ENCODE data around the gene SHROOM3.

SHROOM3 gene

DNA sequence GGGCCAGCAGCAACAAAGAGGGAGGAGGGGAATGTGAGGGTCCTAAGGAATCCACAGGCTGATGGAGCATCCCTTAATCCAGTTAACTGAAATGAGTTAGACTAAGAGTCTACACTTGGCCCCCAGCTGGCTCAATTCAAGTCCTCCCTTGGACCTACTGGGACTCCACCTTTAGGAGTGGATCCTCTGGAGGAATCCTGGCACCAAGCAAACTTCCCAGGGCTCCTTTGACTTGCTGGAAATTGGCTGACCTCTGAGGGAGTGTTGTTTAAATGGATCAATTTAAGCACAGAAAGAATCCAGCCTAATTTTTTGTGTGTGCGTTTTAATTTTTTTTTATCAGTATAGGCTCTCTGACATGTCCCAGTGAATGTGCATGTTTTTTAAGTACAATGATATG lies 114.7 kb downstream of the SHROOM3 start:
- Mint-ChIP-seq H3K36me3 (ENCODE audit: low read depth) (no peaks in the 10 kb centered on the region), H3K27me3 (peaks cover 7% of the 10 kb centered on the region), H3K27ac (no peak overlapping the region), H3K4me1 (ENCODE audit: low read depth) (peaks cover 9% of the 10 kb centered on the region), H3K9me3 (no peaks in the 10 kb centered on the region), H3K4me3 (no peak overlapping the region)
- no peak for DNase-seq

DNA sequence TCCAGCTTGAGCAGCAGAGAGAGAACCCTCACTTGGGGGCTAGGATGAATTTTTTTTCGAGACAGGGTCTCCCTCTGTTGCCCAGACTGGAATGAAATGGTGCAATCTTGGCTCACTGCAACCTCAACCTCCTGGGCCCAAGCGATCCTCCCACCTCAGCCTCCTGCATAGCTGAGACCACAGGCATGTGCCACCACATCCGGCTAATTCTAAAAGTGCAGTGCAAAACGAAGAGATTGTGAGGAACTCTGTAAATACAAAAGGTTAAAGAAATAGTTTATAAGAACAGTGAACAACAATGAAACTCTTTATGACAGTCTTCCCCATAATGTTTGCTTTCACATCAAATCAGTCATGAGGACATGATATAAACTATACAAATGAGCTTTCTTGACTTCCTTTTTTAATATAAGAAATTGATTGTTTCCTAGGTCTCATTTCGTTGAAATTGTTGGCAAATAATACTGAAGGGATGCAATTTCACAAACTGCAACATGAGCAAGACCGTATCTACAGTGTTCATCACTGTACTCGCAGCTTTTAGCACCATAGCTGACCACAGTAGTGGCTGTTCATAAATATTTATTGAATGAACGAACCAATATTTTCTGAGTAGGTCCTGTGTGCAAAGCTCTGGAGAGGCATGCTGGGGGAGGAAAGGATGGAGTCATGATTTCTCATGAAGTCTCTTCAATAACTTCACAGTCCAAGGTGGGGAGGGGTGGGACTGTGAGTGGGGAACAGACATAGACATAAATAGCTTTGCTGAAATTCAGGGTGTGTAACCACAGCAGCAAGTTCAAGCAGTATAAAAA lies 116.1 kb downstream of the SHROOM3 start:
- Mint-ChIP-seq H3K4me1 (ENCODE audit: low read depth) (no peaks in the 10 kb centered on the region), H3K4me3 (no peak overlapping the region), H3K36me3 (ENCODE audit: low read depth) (no peaks in the 10 kb centered on the region), H3K27me3 (peaks cover 7% of the 10 kb centered on the region), H3K9me3 (no peaks in the 10 kb centered on the region), H3K27ac (no peak overlapping the region)
- no peak for DNase-seq

- H3K9me3 Mint-ChIP-seq, result no peaks in the 10 kb centered on the region
Observed at GRCh38 chr4:76554630-76555029, 119.6 kb downstream of the SHROOM3 start.

GRCh38 chr4:76556452-76556851 lies 121.4 kb downstream of the SHROOM3 start:
- no peak for DNase-seq
- Mint-ChIP-seq H3K9me3 (no peaks in the 10 kb centered on the region), H3K27ac (no peak overlapping the region), H3K4me3 (no peak overlapping the region), H3K27me3 (peaks cover 6% of the 10 kb centered on the region), H3K4me1 (ENCODE audit: low read depth) (no peaks in the 10 kb centered on the region), H3K36me3 (ENCODE audit: low read depth) (no peaks in the 10 kb centered on the region)

More at GRCh38 chr4:76554630-76555029, 119.6 kb downstream of the SHROOM3 start:
- DNase-seq, result no peak
- Mint-ChIP-seq H3K27ac (no peak overlapping the region), H3K27me3 (peaks cover 2% of the 10 kb centered on the region), H3K36me3 (ENCODE audit: low read depth) (no peaks in the 10 kb centered on the region), H3K4me3 (no peak overlapping the region), H3K4me1 (ENCODE audit: low read depth) (no peaks in the 10 kb centered on the region)

- no peaks in the 10 kb centered on the region for H3K9me3 Mint-ChIP-seq
- H3K4me1 Mint-ChIP-seq (ENCODE audit: low read depth), result peaks cover 6% of the 10 kb centered on the region
- H3K4me3 Mint-ChIP-seq, result no peak overlapping the region
- H3K36me3 Mint-ChIP-seq (ENCODE audit: low read depth), result no peaks in the 10 kb centered on the region
- DNase-seq, result no peak
- H3K27ac Mint-ChIP-seq, result no peak overlapping the region
- peaks cover 6% of the 10 kb centered on the region for H3K27me3 Mint-ChIP-seq
Observed at GRCh38 chr4:76558396-76559235, 123.6 kb downstream of the SHROOM3 start.

GRCh38 chr4:76559236-76560071 lies 124.4 kb downstream of the SHROOM3 start:
- Mint-ChIP-seq H3K4me3 (no peak overlapping the region), H3K27me3 (peaks cover 6% of the 10 kb centered on the region), H3K27ac (no peak overlapping the region), H3K4me1 (ENCODE audit: low read depth) (peaks cover 8% of the 10 kb centered on the region), H3K36me3 (ENCODE audit: low read depth) (no peaks in the 10 kb centered on the region), H3K9me3 (no peaks in the 10 kb centered on the region)
- DNase-seq, result no peak

DNA sequence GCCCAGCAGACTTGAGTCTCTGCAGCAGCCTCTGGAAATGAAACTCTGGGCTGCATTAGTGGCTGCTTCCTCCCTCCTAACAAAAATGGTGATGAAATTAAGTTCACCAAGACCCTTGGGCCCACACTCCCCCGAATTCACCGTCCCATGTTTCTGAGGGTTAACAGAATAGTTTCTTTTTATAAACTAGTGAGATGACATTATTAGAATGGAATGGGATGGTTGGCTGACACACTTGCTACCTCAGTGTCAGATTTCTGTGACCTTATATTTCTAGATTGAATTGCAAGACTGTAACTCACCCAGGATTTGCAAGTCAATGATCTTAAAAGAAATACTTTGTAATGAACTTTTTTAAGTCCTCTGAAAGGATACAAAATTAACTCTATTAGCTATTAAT lies 127.1 kb downstream of the SHROOM3 start:
- H3K27me3 Mint-ChIP-seq, result peaks cover 8% of the 10 kb centered on the region
- DNase-seq, result no peak
- H3K36me3 Mint-ChIP-seq (ENCODE audit: low read depth), result no peaks in the 10 kb centered on the region
- H3K4me3 Mint-ChIP-seq, result no peak overlapping the region
- H3K4me1 Mint-ChIP-seq (ENCODE audit: low read depth), result peaks cover 8% of the 10 kb centered on the region
- no peaks in the 10 kb centered on the region for H3K9me3 Mint-ChIP-seq
- H3K27ac Mint-ChIP-seq, result no peak overlapping the region

DNA sequence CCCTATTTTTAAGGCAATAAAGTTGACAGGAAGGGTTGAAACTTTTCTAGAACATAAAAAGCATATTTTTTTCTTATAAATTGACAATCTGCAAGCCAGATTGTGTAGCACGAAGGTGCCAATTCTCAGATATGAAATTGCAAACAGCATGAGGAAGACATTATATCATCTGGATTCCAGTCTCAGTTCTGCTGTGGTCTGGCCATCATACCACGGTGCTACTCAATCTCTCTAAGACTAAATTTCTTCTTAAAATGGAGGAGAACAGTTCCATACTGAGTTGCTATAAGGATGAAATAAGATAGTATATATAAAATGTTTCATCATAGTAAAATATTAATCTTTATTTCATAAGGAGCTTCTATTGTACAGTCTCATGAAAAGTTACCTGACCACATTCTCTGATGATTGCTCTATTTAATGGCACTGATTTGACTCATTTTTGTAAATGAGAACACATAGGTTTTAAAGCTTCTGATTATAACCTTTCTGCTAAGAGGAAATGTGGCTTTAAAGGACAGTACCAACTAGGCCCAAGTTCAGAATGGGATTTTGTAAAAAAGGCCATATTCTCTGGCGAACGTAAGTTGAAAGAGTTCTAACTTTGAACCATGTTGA lies 127.9 kb downstream of the SHROOM3 start:
- peaks cover 8% of the 10 kb centered on the region for H3K27me3 Mint-ChIP-seq
- H3K4me1 Mint-ChIP-seq (ENCODE audit: low read depth), result peaks cover 8% of the 10 kb centered on the region
- no peak overlapping the region for H3K4me3 Mint-ChIP-seq
- no peaks in the 10 kb centered on the region for H3K36me3 Mint-ChIP-seq (ENCODE audit: low read depth)
- no peaks in the 10 kb centered on the region for H3K9me3 Mint-ChIP-seq
- DNase-seq, result no peak
- H3K27ac Mint-ChIP-seq, result no peak overlapping the region

- H3K4me1 Mint-ChIP-seq (ENCODE audit: low read depth), result peaks cover 8% of the 10 kb centered on the region
- no peak overlapping the region for H3K4me3 Mint-ChIP-seq
- no peak for DNase-seq
- H3K27ac Mint-ChIP-seq, result no peak overlapping the region
- H3K9me3 Mint-ChIP-seq, result no peaks in the 10 kb centered on the region
- H3K36me3 Mint-ChIP-seq (ENCODE audit: low read depth), result no peaks in the 10 kb centered on the region
- peaks cover 8% of the 10 kb centered on the region for H3K27me3 Mint-ChIP-seq
Observed at GRCh38 chr4:76563454-76564122, 128.6 kb downstream of the SHROOM3 start.

- no peaks in the 10 kb centered on the region for H3K9me3 Mint-ChIP-seq
Observed at GRCh38 chr4:76564123-76564915, 129.3 kb downstream of the SHROOM3 start.

GRCh38 chr4:76568262-76568661 lies 133.2 kb downstream of the SHROOM3 start:
- Mint-ChIP-seq H3K36me3 (ENCODE audit: low read depth) (no peaks in the 10 kb centered on the region), H3K27me3 (peaks cover 22% of the 10 kb centered on the region), H3K4me1 (ENCODE audit: low read depth) (peaks cover 5% of the 10 kb centered on the region), H3K27ac (no peak overlapping the region), H3K4me3 (no peak overlapping the region), H3K9me3 (no peaks in the 10 kb centered on the region)
- DNase-seq, result no peak

More at GRCh38 chr4:76564123-76564915, 129.3 kb downstream of the SHROOM3 start:
- Mint-ChIP-seq H3K4me3 (no peak overlapping the region), H3K27me3 (peaks cover 8% of the 10 kb centered on the region), H3K36me3 (ENCODE audit: low read depth) (no peaks in the 10 kb centered on the region), H3K27ac (no peak overlapping the region), H3K4me1 (ENCODE audit: low read depth) (peaks cover 8% of the 10 kb centered on the region)
- DNase-seq, result no peak

- H3K4me3 Mint-ChIP-seq, result no peak overlapping the region
- no peak overlapping the region for H3K27ac Mint-ChIP-seq
- peaks cover 31% of the 10 kb centered on the region for H3K27me3 Mint-ChIP-seq
- no peaks in the 10 kb centered on the region for H3K4me1 Mint-ChIP-seq (ENCODE audit: low read depth)
- no peaks in the 10 kb centered on the region for H3K36me3 Mint-ChIP-seq (ENCODE audit: low read depth)
- no peak for DNase-seq
- H3K9me3 Mint-ChIP-seq, result no peaks in the 10 kb centered on the region
Observed at GRCh38 chr4:76569225-76569624, 134.2 kb downstream of the SHROOM3 start.

GRCh38 chr4:76569706-76570105 lies 134.7 kb downstream of the SHROOM3 start:
- Mint-ChIP-seq H3K9me3 (no peaks in the 10 kb centered on the region), H3K4me1 (ENCODE audit: low read depth) (no peaks in the 10 kb centered on the region), H3K36me3 (ENCODE audit: low read depth) (no peaks in the 10 kb centered on the region), H3K4me3 (no peak overlapping the region), H3K27ac (no peak overlapping the region), H3K27me3 (peaks cover 35% of the 10 kb centered on the region)
- DNase-seq, result no peak

Data from activated T-cell treated with anti-CD3 and anti-CD28 coated beads, Interleukin-2, amount 50 U/mL, for 24 hours (primary cell).